GM21526 (cell line): Measurements from ENCODE around the gene RTL10.

ENCODE experiments used
- ATAC-seq: cut with Tn5 transposase; IDR thresholded peaks from one replicate; pipeline ENCODE4 v1.9.1; 2021; ENCODE audit warnings: moderate library complexity; ENCODE audit not compliant: unreplicated experiment, low FRiP score

The RTL10 gene

GRCh38 chr22:19865141-19865829 lies 10.6 kb upstream of the RTL10 start:
- ATAC-seq = no peak

- ATAC-seq = no peak
Measured at GRCh38 chr22:19864538-19865106, 9.9 kb upstream of the RTL10 start.

GRCh38 chr22:19863571-19863970 lies 8.9 kb upstream of the RTL10 start:
- no peak for ATAC-seq

GRCh38 chr22:19862619-19863246 lies 8.1 kb upstream of the RTL10 start:
- ATAC-seq = no peak

- no peak for ATAC-seq
Measured at GRCh38 chr22:19859861-19860510, 5.3 kb upstream of the RTL10 start.

- ATAC-seq = no peak
Measured at GRCh38 chr22:19857382-19857781, 2.7 kb upstream of the RTL10 start.

- peak; percentile 12 for ATAC-seq
Measured at GRCh38 chr22:19855504-19856409, 1.1 kb upstream of the RTL10 start.

- ATAC-seq = peak; percentile 5
Measured at GRCh38 chr22:19853879-19854777, 546 bp downstream of the RTL10 start.

- ATAC-seq = no peak
Measured at GRCh38 chr22:19853058-19853878, 1.4 kb downstream of the RTL10 start.

- no peak for ATAC-seq
Measured at GRCh38 chr22:19852177-19852781, 2.4 kb downstream of the RTL10 start.

GRCh38 chr22:19851291-19852176 lies 3.1 kb downstream of the RTL10 start:
- no peak for ATAC-seq

- ATAC-seq = no peak
Measured at GRCh38 chr22:19850763-19851109, 3.9 kb downstream of the RTL10 start.

- ATAC-seq = no peak
Measured at GRCh38 chr22:19849835-19850762, 4.6 kb downstream of the RTL10 start.

- ATAC-seq = no peak
Measured at GRCh38 chr22:19848298-19849224, 6.1 kb downstream of the RTL10 start.

- ATAC-seq = no peak
Measured at GRCh38 chr22:19847345-19847632, 7.4 kb downstream of the RTL10 start.
